ENCODE results near the gene ANXA1.
A peak's percentile ranks its signal among the peaks of the same experiment; 100 is the strongest.

Gene ANXA1, protein sequence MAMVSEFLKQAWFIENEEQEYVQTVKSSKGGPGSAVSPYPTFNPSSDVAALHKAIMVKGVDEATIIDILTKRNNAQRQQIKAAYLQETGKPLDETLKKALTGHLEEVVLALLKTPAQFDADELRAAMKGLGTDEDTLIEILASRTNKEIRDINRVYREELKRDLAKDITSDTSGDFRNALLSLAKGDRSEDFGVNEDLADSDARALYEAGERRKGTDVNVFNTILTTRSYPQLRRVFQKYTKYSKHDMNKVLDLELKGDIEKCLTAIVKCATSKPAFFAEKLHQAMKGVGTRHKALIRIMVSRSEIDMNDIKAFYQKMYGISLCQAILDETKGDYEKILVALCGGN

DNA sequence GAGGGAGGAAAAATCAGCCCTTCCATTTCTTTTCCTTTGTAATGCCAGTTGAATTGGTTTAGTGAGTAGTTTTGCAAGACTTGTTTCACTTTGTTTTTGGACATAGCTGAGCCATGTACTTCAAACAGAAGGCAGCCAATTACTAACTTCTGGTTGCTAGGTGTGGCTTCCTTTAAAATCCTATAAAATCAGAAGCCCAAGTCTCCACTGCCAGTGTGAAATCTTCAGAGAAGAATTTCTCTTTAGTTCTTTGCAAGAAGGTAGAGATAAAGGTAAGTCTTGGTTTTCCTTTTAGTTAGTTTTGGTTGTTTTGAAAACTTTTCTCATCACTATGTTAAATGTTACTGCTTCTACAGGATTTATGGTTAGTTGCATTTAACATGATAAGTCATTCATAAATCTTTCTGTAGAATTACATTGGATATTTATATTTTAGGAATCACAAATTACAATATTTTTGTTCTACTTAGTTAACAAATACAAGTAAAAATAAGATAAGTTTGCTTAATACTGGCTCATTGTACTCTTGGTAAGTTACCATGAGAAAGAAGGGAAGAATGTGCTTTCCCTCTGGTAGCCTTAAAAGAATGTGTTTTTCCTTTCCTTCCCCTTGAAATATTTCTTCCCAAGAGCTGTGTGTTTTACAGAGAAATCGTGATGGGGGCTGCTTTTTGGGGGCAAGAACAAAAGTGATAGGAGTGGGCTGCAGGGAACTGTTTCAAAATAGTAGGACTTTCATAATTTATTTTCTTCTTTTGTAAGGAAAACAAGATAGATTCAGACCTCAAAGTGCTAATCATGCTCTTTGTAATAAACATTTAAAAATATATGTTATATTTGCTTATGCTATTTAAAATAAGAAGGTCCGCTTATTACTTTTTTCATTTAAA is at the start of gene ANXA1:
ANXA1 (plus strand) TSS at position 213 of the 890 bp plus-strand sequence. CDS start 6,671 bp downstream, outside the sequence.
- DNase-seq (ENCODE audit: low read depth): peak; percentile 88

DNA sequence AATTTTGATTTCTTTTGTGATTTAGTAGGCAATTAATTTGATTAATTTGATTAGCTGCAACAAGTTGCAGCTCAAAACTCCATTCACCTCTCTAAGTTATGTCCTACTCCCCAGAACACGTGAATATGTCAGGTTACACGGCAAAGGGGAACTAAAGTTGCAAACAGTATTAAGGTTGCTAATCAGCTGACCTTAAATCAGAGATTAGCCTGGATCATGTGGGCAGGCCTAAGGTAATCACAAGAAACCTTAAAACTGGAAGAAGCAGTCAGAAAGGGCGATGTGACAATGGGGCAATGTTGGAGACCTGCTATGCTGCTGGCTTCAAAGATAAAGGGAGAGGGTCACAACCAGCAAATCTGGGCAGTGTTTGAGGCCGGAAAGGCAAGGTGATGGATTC is 47.3 kb upstream of the ANXA1 start:
- DNase-seq (ENCODE audit: low read depth): no peak

DNA sequence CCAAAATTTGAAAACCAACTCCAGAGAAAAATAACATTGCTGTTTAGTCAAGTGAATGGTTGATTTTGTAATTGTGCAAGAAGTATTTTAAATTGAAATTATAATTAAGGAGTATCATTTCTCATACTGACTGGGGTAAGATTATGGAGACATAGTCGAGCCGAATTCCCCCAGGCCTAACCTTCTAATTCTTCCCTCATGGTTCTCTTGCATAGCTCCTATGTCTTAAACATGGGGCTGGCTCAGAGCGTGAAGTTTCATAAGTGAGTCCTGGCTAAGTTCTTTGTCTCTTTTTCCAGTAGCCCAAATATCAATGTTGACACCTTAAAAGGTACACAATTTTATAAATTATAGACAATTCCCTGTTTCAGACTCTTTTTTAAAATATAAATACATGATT is 46.7 kb upstream of the ANXA1 start:
- DNase-seq (ENCODE audit: low read depth): no peak

DNA sequence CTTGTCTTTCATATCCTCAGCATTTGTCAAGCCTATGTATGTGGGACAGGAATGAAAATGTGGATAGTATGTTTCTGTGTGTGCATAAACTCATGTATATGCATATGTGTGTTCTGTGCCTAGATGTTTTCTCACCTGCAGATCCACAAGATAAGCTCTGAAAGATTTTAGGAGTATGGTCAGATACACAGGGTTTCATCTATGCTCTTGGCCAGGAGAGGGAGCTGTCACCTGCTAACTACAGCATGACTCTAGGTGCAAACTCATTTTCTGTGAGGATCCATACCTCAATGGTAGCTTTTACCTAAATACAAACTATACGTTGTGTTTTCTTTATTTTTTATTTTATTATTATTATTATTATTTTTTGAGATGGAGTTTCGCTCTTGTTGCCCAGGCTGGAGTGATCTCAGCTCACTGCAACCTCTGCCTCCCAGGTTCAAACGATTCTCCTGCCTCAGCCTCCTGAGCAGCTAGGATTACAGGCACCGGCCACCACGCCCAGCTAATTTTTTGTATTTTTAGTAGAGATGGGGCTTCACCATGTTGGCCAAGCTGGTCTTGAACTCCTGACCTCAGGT is 44.1 kb upstream of the ANXA1 start:
- DNase-seq (ENCODE audit: low read depth): peak; percentile 66

DNA sequence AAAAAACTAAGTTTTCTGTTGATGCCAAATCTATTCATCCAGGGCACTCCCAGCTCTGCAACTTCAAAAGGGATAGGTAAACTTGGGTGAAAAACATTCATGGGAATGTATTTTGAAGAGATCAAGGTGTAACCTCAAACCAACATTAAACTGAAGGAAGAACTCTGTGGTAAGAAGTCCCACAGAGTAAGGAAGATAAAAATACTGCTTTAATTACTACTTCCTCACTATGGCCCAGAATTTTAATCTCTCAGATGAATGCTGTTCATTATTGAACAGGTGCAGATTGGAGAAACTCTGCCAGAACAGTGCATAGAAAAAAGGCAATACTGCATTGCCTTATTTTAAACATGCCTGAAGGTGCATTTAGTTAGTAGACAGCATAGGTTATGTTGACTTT is 37.6 kb upstream of the ANXA1 start:
- no peak for DNase-seq (ENCODE audit: low read depth)

DNA sequence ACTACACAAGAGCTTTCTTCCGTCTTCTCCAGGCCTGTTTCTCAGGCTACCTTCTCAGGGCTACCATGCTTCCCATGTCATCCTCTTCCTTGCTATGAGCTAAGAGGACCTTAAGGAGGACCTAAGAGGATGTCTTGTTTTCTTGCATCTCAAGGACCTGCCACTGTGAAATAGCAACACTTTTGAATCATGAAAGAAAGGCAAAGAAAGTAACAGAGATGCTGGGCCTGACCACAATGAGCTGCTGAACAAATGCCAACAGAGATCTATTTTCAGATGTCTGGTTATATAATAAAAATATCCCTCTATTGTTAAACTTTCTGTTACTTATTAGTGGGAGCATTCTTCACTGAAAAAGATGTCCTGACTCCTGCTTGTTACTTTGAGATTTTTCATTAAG is 36.7 kb upstream of the ANXA1 start:
- peak; percentile 33 for DNase-seq (ENCODE audit: low read depth)

DNA sequence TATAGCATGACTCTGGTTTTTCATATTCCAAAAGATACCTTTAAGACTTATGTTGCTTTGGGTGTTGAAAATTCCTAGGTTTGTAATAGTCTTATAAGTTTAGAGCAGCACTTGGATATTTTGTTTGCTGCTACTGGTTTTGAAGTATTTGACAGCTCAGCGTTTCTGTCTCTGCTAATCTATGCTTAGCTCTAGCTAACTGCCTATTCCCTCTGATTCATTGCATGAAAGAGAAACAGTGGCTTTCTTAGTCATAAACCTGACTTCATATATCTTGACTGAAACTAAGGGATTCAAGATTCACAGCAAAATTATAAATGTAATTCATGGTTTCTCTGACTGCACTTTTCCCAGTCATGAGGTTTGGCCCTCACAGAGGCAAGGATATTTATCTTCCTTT is 35.6 kb upstream of the ANXA1 start:
- DNase-seq (ENCODE audit: low read depth): peak; percentile 73

DNA sequence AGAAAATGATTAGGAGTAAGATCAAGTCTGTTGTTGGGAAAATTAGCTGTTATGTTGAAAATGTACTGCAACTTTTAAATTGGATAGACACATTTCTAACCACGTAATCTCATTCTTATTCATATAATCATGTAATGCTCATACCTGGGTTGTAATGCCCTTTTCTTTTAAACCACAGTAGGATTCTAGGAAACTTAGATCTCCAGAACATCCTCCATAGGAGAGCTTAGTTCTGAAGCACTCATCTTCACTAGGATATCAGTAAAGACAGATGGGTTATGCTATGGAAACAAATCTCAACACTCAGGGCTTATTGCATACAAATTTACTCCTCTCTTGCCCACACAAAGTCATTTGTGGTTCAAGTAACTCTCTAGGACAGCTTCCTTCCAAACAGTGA is 34.8 kb upstream of the ANXA1 start:
- no peak for DNase-seq (ENCODE audit: low read depth)

DNA sequence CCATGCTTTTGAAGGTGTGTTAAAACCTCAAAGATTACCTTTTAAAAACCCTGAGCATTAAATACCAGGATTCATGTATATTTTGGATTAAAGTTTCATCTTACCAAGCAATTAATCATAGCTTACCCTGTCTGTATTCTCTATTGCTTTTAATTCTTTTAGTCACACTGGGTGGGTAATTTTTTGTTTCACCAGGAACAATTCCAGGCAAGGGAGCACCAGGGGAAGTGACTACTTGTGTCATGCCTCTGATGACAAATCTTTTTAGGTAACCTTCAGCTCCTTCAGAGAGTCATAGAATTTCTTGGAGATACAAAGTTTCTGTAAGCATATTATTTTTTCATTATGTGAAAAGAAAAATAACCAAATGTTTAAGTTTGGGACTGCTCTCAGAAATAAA is 33.4 kb upstream of the ANXA1 start:
- no peak for DNase-seq (ENCODE audit: low read depth)

DNA sequence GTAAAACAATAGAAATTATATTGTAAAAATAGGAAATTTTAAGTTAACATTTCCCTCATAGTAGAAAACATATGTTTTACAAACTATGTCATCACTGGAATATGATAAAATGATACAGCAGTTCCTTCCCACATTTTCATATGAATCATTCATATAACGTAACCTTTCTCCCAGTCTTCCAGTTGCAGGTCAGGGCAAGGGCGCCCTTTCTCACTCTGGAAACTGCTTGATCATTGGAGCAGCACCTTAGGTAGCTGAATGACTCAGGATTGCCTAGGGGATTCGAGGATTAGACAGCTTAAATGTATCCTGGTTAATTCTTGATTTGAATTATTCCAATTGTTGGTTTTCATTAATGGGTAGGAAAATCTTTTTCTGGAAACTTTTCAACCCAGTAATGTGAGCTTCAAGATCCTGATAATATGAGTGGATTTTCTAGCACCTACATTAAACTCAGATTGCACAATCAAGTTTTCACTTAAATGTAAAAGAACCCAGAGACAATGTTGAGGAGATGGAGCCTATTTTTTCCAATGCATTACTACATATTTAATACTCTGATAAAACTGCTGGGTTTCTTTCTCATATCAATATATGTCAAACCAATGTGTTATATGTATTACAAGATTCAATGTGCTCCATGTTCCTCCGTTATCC is 32.6 kb upstream of the ANXA1 start:
- DNase-seq (ENCODE audit: low read depth): peak; percentile 74

DNA sequence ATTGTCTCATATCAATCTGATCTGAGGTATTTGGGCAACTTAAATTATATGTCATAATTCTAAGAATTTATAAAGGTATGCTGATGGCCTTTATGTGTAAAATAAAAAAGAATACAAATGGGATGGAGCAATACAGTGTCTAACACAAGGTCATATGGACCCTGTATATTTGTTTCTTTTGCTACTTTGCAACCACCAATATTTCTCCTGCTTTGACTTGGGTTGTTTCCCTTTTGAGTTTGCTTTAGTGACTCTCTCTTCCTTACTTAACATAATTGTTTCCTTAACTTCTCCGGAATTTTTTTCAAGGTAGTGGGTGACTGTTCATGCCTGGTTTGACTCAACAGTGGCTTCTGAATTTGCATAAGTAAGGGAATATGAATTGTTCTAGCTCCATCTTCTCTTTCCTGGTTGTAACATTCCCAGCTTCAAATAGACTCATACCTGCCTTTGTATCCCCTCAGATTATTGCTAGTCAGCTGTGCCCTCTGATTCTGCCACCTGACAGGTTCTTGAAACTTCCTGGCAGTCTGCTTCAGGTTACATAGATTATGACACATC is 30.2 kb upstream of the ANXA1 start:
- DNase-seq (ENCODE audit: low read depth): no peak

DNA sequence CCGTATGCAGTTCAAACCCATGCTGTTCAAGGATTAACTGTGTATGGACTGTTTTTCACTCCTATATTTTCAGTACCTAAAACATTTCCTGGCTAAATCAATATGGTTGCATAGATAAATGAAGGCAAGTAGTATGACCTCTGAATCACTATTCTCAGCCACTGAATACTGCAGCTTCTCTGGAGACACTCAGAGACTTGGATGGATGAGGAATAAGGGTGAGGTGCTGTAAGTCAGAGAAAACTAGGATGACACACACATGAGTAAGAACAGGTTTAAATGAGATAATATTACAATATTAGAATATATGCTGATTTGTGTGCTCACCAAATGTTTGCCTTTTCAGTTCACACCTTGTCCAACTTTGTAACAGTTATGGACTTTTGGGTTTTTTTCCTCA is 26.0 kb upstream of the ANXA1 start:
- no peak for DNase-seq (ENCODE audit: low read depth)

DNA sequence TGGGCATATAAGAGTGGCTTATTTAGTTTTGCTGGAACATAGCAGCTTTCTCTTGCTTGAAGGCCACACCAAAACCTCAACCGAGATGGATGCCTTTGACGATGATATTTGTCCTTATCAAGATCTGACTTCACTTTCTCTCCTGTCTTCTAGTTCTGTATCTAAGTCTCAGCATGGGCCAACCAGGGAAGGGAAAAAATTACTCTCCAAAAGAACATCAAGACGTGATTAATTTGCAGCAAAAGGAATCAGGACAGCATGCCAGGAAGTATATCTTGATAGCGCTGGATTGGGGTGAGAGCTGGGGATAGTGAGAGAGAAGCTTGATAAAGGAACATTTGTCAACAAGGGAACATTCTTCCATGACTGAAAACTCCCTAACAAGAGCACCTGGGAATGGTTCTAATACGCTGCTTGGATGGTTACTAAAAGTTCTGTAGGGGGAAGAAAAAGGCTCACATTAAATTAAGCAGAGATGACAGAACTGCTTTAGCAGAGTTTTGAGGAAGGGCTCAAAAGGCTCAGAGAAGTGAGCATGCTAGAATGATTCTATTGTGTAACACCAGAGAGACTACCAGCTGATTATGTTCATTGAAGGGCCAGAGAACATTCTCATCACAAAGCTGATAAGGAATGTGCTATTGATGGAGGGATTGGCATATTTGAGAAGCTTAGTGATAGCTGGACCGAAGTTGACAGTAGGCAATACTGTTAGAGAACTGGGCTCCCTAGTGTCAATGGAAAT is 21.6 kb upstream of the ANXA1 start:
- DNase-seq (ENCODE audit: low read depth): no peak

DNA sequence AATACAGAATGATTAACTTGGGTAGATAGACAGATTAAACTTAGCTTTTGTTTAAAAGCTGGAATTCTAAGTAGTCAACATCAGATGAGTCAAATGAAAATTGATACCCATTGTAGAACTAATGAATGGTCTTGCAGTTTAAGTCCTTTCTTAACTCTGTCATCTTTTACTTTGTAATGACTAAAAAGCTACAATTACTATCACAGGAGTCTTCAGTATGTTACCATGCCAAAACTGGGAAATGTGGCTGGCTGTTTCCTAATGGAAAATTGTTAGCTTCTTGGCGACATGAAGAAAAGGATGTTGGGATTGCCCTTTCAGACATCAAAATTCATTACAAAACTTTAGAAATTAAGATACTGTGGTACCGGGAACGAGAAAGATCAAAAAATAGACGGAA is 20.2 kb upstream of the ANXA1 start:
- no peak for DNase-seq (ENCODE audit: low read depth)

DNA sequence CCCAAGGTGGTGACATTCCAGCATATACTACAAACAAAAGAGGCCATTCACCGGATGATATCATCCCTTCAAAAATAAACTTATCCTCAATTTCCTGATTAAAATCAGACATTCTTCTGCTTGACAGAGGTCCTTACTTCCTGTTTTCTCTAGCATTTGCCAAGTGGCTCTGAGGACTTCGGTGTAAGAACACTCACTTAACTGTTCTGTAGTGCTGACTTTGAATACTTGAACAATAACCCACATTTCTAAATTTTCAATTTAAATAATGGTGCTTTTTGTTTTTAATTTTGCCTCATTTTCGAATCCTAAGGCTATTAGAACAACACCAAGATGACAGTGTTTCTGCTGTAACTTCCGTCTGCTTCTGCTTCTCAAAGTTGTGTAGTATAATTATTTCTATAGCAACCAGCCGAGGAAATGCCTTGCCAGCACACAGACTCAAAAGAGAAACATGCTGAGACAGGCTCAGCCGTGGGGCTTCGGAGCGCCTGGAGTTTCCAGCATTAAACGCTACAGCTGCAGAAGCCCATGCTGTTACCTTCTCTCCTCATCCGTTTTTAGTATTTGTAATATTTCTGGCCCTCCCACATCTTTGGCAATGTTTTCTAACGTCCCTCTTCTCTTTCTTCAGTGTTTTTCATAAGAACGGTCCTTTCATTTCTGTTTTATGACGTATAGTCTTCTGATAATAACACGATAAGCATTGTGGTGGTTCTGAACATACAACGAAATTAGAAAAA is 19.5 kb upstream of the ANXA1 start:
- peak; percentile 88 for DNase-seq (ENCODE audit: low read depth)

DNA sequence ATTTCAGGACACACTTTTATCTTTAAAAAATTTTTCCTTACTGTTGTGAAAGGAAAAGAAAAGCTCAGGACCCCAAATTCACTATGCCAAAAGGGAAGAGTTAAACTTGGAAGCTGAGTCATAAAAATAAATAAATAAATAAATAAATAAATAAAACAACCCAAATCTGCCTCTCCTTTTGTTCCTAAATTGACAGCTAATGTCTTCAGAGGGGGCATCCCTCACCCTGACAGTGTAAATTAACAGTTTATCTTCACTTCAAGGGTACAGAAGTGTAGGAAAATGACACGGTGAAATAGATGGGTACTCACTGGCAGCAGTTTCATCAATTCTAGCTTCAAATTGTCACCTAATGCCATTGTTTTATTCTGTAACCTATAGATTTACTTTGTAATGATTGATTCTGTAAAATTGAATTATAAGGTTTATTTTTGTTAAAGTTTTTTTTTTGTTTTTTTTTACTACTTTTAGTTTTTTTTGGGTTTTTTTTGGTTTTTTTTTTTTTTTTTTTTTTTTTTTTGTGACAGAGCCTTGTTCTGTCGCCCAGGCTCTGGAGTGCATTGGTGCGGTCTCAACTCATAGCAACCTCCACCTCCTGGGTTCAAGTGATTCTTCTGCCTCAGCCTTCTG is 18.5 kb upstream of the ANXA1 start:
- DNase-seq (ENCODE audit: low read depth): no peak

DNA sequence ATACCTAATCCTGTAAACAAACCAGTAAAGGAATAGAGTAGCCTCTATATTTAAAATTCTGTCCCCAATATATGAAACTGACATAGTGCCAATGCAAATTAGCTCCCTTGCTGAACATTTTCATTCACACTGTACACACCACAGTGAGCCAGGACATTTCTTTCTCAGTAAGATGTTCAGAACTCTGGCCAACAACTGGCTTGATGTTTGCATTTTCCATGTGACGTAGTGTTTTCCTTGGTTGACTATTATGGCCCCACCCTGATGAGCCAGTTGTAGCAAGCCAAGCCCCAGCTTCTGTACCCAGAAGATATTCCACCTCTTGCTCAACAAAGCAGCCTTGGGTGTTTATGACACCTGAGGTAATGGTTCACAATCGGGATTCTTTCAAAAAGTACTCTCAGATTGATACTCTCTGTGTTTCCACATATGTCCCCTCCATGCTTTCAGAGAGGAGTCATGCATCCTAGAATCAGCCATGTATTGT is 17.7 kb upstream of the ANXA1 start:
- DNase-seq (ENCODE audit: low read depth): no peak

DNA sequence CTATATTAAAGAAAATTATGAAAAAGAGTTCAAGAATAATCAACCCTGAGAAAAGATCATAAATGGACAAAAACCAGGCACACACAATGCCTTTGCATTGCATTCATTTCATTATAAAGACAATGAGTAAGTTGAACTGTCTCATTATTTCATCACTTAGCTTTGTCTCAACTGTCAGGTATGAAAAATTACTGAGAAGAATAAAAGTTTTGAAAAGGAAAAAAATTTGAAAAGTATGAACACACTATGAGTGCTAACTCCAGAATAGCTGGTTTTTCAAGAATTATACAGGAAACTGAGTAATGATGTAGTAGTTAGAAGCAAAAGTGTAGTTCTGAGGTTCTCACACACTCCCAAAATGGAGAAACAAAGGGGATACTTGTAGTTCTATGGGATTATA is 16.3 kb upstream of the ANXA1 start:
- peak; percentile 16 for DNase-seq (ENCODE audit: low read depth)

DNA sequence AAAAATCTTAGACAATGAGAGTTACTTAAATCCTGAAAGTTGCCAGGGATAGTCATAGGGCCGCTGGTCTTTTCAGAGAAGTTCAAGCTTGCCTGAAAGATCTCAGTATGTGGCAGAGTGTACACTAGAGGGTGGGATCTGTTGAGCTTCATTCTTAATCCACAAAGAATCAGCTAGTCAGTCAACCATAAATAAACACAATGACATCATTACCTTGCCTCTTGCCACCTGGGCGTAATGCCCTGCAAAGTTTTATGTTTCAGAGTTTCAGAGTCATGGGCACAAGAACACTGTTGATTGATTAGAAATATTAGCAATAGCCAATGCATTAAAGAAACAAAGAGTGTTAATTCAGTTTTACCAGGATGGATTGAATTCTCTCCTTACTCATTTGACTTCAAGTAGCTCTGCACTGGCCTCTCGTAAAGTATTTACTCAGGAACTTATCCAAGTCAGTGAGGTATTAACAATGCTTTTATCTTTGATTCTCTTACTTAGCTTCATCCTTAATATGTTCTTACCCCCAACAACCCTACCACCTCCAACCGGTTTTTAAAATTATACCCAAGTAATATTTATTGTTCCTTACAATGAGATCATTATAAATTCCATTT is 14.3 kb upstream of the ANXA1 start:
- no peak for DNase-seq (ENCODE audit: low read depth)

DNA sequence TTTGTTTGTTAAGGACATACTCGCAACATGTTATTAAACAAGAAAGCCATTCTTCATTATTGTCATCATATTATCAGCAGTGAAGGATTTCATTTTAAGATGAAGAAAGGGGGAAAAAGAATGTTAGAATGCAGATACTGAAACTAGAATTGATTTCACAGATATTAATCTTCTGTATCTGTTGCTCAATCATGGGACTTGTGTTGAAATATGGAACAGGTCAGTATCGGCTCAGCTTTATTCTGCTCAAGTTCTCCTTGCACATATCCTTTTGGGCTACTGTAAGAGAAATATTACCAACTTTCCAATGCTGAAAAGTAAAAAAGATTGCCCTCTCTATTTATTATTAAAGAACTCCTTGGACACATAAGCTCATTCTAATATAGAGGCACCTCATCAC is 13.8 kb upstream of the ANXA1 start:
- no peak for DNase-seq (ENCODE audit: low read depth)
